ENCODE data around the gene TCF7. TPM values are rescaled to one million over a fixed set of nuclear protein-coding genes. Genes with fewer than 3 reads are reported as not detected.

The TCF7 gene
- total RNA-seq, 1 experiment from 2014 or later = 36.5 TPM

- ChIA-PET CTCF (interaction anchor here (0.6 to 1.4 kb wide), 2 partner anchors 22 to 70 kb away, joined by 3 read pairs; no protein-coding TSS in a partner anchor), POLR2A (interaction anchor here (0.7 kb wide), 1 partner anchor 1216 kb away, joined by 11 read pairs; no protein-coding TSS in a partner anchor)
- BruUV-seq (replicated peaks) = no TSS peak
- intact Hi-C loops (cut with micrococcal nuclease; ENCODE audit: unreplicated experiment) = no loop called here
- Mint-ChIP-seq H3K27ac (ENCODE audit: unreplicated experiment) (no peak overlapping the region), H3K9me3 (ENCODE audit: unreplicated experiment) (no peaks in the 10 kb centered on the region), H3K4me1 (ENCODE audit: low read depth, unreplicated experiment) (no peaks in the 10 kb centered on the region), H3K4me3 (ENCODE audit: unreplicated experiment) (no peak overlapping the region), H3K27me3 (ENCODE audit: insufficient read depth, unreplicated experiment) (no peaks in the 10 kb centered on the region), H3K36me3 (ENCODE audit: insufficient read depth, unreplicated experiment) (peaks cover 5% of the 10 kb centered on the region)
- H3K27me3 ChIP-seq (replicated peaks; ENCODE audit: control insufficient read depth, insufficient read depth, low read length) = no peaks in the 10 kb centered on the region
- no peak for TF ChIP-seq CTCF (IDR thresholded peaks at IDR 0.05; ENCODE audit: insufficient read depth in 1 of 2, low read depth in 1 of 2, low read length in 1 of 2, severe bottlenecking in 1 of 2, unreplicated experiment in 1 of 2)
- H3K4me1 ChIP-seq = no peaks in the 10 kb centered on the region
- no peaks in the 10 kb centered on the region for H3K9me3 ChIP-seq
- H3K36me3 ChIP-seq (ENCODE audit: control insufficient read depth, insufficient read depth, low read length) = no peaks in the 10 kb centered on the region
- H3K4me3 ChIP-seq (ENCODE audit: low read depth, low read length) = no peak overlapping the region
- no peak for DNase-seq
These were observed 10.0 kb downstream of the TCF7 start for GRCh38 chr5:134124289-134125038.

- BruUV-seq (replicated peaks) = no TSS peak
- Mint-ChIP-seq H3K4me3 (ENCODE audit: unreplicated experiment) (no peak overlapping the region), H3K4me1 (ENCODE audit: low read depth, unreplicated experiment) (no peaks in the 10 kb centered on the region), H3K36me3 (ENCODE audit: insufficient read depth, unreplicated experiment) (peaks cover 5% of the 10 kb centered on the region), H3K27ac (ENCODE audit: unreplicated experiment) (no peak overlapping the region), H3K27me3 (ENCODE audit: insufficient read depth, unreplicated experiment) (no peaks in the 10 kb centered on the region), H3K9me3 (ENCODE audit: unreplicated experiment) (no peaks in the 10 kb centered on the region)
- intact Hi-C loops (cut with micrococcal nuclease; ENCODE audit: unreplicated experiment) = no loop called here
- Histone ChIP-seq H3K36me3 (ENCODE audit: control insufficient read depth, insufficient read depth, low read length) (no peaks in the 10 kb centered on the region), H3K4me1 (no peaks in the 10 kb centered on the region), H3K27me3 (replicated peaks; ENCODE audit: control insufficient read depth, insufficient read depth, low read length) (no peaks in the 10 kb centered on the region), H3K9me3 (no peaks in the 10 kb centered on the region), H3K4me3 (ENCODE audit: low read depth, low read length) (no peak overlapping the region)
- CTCF ChIA-PET = interaction anchor here (0.6 to 1.4 kb wide), 3 partner anchors 22 to 86 kb away, joined by 3 read pairs; no protein-coding TSS in a partner anchor
- no peak for DNase-seq
- POLR2A ChIA-PET = interaction anchor here (0.7 kb wide), 1 partner anchor 1216 kb away, joined by 11 read pairs; no protein-coding TSS in a partner anchor
- TF ChIP-seq CTCF (IDR thresholded peaks at IDR 0.05; ENCODE audit: insufficient read depth in 1 of 2, low read depth in 1 of 2, low read length in 1 of 2, severe bottlenecking in 1 of 2, unreplicated experiment in 1 of 2) = no peak
These were observed 10.8 kb downstream of the TCF7 start for GRCh38 chr5:134125039-134126015.

- Mint-ChIP-seq H3K27me3 (ENCODE audit: insufficient read depth, unreplicated experiment) (no peaks in the 10 kb centered on the region), H3K36me3 (ENCODE audit: insufficient read depth, unreplicated experiment) (peaks cover 5% of the 10 kb centered on the region), H3K4me3 (ENCODE audit: unreplicated experiment) (no peak overlapping the region), H3K27ac (ENCODE audit: unreplicated experiment) (no peak overlapping the region), H3K4me1 (ENCODE audit: low read depth, unreplicated experiment) (no peaks in the 10 kb centered on the region), H3K9me3 (ENCODE audit: unreplicated experiment) (no peaks in the 10 kb centered on the region)
- POLR2A ChIA-PET = no interaction called here
- no peaks in the 10 kb centered on the region for H3K4me1 ChIP-seq
- CTCF ChIA-PET = interaction anchor here (0.6 to 1.1 kb wide), 3 partner anchors 13 to 88 kb away, joined by 3 to 5 read pairs (median 4); no protein-coding TSS in a partner anchor
- no TSS peak for BruUV-seq (replicated peaks)
- no peaks in the 10 kb centered on the region for H3K9me3 ChIP-seq
- 0 out of 2 replicates have a peak, but pooled peaks cover 2% of the 10 kb centered on the region for H3K36me3 ChIP-seq (ENCODE audit: control insufficient read depth, insufficient read depth, low read length)
- DNase-seq = no peak
- TF ChIP-seq CTCF (IDR thresholded peaks at IDR 0.05; ENCODE audit: insufficient read depth in 1 of 2, low read depth in 1 of 2, low read length in 1 of 2, severe bottlenecking in 1 of 2, unreplicated experiment in 1 of 2) = no peak
- intact Hi-C loops (cut with micrococcal nuclease; ENCODE audit: unreplicated experiment) = no loop called here
- H3K27me3 ChIP-seq (replicated peaks; ENCODE audit: control insufficient read depth, insufficient read depth, low read length) = no peaks in the 10 kb centered on the region
- no peak overlapping the region for H3K4me3 ChIP-seq (ENCODE audit: low read depth, low read length)
These were observed 12.9 kb downstream of the TCF7 start for GRCh38 chr5:134127376-134127861.

All from Caco-2 (cell line).